Raji (cell line): ENCODE results near the gene IRF9.

Experiments
- POLR2A ChIP-seq: IDR thresholded peaks from 2 replicates; pipeline ENCODE4 v1.6.1; 2011; ENCODE audit warnings: low read depth, low read length, control low read depth; ENCODE audit not compliant: insufficient read depth

Gene IRF9

DNA sequence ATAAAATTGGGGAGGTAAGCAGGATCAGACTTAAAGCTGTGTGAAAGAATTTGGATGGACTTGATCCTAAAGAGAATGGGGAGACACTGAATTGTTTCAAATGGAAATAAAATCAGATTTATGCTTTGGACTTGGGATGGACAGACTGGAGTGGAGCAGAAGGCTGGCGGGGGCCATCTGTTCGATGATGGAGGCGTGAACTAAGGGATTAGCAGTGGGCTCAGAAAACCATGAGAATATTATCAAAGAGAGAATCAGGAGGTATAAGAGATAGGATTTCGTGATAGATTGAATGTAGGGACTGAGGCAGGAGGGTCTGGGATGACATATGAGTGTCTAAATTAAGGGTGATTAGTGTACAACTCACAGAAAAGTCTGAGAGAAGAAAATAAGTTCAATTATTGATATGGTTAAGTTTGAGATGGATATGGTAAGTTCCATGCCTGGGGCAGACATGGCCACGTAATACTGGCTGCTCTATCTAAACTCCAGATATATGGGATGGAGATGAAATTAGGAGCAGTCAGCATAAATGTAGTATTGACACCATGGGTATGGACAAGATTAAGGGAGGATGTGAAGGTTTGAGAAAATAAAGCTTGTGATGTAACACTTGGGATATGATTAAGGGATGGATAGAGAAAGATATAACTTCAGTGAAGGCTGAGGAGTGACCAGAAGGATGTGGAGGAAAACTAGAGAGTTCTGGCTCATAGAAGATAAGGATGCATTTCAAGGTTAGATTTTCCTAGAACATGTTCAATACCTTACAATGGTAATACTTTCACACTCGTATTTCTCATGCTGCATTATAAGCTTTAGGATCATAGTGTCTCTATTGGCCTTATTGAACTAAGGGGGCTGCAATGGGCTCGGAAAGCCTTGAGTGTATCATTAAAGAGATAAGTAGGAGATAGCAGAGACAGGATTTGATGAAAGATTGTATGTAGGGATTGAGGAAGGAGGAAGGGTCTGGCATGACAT, 43.4 kb downstream of the IRF9 start:
- TF ChIP-seq POLR2A: no peak

DNA sequence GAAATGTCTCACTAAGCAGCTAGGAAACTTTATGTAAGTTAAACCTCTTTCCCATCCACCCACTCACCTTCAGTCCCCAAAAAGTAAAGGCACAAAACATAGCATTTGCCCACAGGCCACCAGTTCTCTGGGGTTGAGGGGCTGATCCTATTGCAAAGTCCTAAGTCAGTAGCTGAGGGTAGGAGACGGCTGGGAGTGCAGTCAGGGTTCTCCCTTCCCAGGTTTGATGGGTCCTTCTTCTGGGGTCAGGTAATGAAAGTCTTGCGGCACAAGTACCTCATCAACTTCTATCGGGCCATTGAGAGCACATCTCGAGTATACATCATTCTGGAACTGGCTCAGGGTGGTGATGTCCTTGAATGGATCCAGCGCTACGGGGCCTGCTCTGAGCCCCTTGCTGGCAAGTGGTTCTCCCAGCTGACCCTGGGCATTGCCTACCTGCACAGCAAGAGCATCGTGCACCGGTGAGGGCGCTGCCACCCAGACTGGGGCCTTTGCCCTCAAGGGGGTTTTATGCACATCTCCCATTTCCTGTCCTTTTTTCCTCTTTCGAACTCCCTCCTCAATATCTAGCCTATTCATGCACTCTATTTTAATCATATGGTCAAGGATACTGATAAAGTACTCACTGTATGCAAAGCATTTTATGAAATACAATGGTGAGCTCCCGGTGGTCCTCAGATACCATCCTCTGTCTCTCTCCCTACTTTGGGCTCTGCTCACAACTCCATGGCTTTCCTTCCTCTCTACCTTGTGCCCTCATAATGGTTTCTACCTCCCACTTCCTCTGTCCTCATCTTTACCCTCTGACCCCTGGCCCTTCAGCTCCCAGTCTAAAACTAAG, 45.4 kb downstream of the IRF9 start:
- TF ChIP-seq POLR2A: no peak

- no peak for TF ChIP-seq POLR2A
Measured at GRCh38 chr14:24207104-24207551, 46.1 kb downstream of the IRF9 start.

- no peak for TF ChIP-seq POLR2A
Measured at GRCh38 chr14:24207625-24208024, 46.6 kb downstream of the IRF9 start.

DNA sequence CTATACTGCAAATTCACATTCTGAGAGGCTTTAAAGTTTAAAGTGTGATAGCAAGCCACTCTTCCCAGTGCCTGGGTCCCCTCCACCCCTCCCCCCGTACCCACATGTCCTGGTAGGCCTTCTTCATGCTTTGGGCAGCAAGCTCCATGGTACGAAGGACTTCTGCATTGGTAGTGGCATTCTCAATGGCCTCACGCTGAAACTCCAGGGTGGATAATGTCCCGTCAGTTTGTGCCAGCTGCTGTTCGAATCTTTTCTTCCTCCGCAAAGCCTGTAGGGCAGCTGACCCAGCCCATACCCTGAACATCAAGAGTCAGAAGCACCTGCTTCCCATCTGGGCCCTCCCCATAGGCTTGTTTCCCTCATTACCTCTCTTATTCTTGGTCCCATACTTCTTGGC, 50.2 kb downstream of the IRF9 start:
- TF ChIP-seq POLR2A: no peak

- peak; percentile 97 for TF ChIP-seq POLR2A
Measured at GRCh38 chr14:24212924-24213865, 52.1 kb downstream of the IRF9 start, which contains the start of gene CHMP4A. TSS of gene CHMP4A (minus strand) at chr14:24213488. CDS start at chr14:24213439, 49 bp downstream.

DNA sequence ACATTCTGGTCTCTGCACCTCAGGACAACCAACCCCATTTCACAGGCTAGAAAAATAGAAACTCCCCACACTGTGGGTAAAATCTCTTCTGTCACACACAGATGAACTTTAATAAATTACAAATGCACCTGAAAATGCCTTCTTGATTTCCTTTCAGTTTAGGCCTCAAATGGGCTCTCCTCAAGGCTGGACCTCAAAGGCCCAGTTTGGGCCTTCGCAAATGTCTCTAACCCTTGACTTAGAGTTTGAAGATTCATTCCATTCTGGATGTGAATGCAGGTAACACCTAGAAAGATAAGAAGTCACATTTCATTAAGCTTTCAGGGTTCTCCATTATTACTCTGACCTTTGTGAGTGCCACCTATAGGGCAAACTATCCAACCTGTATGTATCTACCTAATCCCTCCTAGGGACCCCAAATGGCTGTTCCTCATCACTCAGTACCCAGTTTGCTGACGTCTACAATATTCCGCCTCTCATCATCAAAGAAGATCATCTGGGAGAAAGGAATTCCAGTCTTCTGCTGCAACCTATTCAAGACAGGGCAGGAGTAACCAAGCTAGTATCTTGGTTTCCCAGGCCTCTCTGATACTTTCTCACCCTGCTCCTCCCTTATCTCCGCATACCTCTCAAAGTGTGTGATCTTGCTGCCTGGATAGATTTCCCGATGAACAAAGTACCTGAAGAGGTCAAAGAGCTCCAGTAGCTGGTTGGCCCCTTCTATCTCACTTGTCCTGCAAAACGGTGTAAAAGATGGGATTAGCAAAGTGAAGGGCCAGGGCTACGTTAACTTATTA, 53.0 kb downstream of the IRF9 start:
- no peak for TF ChIP-seq POLR2A

- TF ChIP-seq POLR2A: peak; percentile 94
Measured at GRCh38 chr14:24215495-24216344, 54.7 kb downstream of the IRF9 start, which contains the start of gene MDP1. TSS of gene MDP1 (minus strand) at chr14:24216066. CDS start at chr14:24215955, 111 bp downstream.
